HG03066 (cell line): ENCODE data around the gene ZNF598.

Experiments
- ATAC-seq: cut with Tn5 transposase; IDR thresholded peaks from one replicate; pipeline ENCODE4 v1.9.1; 2021; ENCODE audit warnings: low read depth; ENCODE audit not compliant: unreplicated experiment

ZNF598 gene

GRCh38 chr16:2009791-2010510 is at the start of gene ZNF598:
Gene ZNF598 (minus strand): TSS chr16:2009821.
- ATAC-seq, result peak; percentile 75

- no peak for ATAC-seq
Measured at GRCh38 chr16:2058872-2059271, 49.3 kb upstream of the ZNF598 start.

GRCh38 chr16:2058420-2058819 is 48.8 kb upstream of the ZNF598 start:
- no peak for ATAC-seq

GRCh38 chr16:2057438-2057837 is 47.8 kb upstream of the ZNF598 start:
- ATAC-seq, result no peak

- no peak for ATAC-seq
Measured at GRCh38 chr16:2056681-2057407, 47.2 kb upstream of the ZNF598 start.

DNA sequence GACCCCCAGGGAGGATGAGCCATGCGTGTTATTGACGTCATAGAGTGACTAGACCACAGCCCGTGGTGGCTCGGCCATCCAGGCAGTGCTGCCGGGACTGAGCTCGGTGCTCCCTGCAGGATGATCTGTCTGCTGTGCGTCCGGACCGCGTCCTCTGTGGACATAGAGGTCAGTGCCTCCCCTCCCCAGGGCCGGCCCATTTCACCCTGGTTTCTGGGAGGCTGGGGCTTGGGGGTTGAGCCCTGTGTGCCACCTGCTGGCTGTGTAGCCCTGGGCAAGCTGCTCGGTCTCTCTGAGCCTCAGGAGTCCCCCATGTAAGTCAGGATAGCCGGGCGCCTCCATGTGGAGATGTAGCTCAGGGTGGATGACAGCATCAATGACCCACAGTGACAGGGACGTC is 46.5 kb upstream of the ZNF598 start:
- no peak for ATAC-seq

DNA sequence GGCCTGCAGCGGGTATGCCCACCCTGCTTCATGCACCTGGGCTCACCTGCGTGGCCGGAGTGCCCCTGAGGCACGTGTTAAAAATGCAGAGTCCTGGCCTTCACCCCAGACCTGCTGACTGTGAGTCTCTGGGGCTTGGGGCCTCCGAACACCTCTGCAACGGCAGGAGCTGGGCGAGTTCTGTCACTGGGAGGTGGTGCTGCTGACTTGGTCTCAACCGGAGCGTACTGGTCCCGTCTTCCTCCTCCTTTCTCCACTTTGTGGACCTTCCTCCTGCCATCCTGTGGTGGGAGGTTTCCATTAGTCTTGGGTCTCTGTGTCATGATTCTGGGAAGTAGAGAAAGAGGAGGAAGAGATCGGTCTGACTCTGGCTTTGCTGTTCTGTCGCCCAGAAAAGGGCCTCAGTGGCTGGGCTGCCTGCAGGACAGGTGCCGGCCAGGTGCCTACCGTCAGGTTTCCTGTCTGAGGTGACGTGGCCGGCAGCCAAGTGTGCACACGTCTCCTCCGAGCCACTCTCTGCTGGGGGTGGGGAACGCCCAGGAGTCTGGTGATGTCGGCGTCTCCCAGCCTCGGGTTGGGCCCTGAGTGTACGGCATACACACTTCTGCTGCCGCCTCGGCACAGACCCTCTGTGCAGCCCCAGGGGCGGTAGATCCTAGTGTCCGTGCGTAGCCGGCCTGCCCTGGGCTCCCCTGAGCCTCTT is 45.1 kb upstream of the ZNF598 start:
- ATAC-seq, result no peak

GRCh38 chr16:2053897-2054296 is 44.3 kb upstream of the ZNF598 start:
- no peak for ATAC-seq

GRCh38 chr16:2053211-2053610 is 43.6 kb upstream of the ZNF598 start:
- ATAC-seq, result no peak

GRCh38 chr16:2048116-2048543 is 38.5 kb upstream of the ZNF598 start:
- peak; percentile 12 for ATAC-seq

GRCh38 chr16:2047330-2048115 is 37.9 kb upstream of the ZNF598 start, which contains the start of the genes NTHL1 and TSC2:
Gene NTHL1 (minus strand): TSS chr16:2047834. CDS start chr16:2047823, 11 bp downstream.
Gene TSC2 (plus strand): TSS chr16:2047985. CDS start chr16:2048616, 631 bp downstream.
- peak; percentile 80 for ATAC-seq

GRCh38 chr16:2046893-2047329 is 37.3 kb upstream of the ZNF598 start:
- peak; percentile 14 for ATAC-seq

DNA sequence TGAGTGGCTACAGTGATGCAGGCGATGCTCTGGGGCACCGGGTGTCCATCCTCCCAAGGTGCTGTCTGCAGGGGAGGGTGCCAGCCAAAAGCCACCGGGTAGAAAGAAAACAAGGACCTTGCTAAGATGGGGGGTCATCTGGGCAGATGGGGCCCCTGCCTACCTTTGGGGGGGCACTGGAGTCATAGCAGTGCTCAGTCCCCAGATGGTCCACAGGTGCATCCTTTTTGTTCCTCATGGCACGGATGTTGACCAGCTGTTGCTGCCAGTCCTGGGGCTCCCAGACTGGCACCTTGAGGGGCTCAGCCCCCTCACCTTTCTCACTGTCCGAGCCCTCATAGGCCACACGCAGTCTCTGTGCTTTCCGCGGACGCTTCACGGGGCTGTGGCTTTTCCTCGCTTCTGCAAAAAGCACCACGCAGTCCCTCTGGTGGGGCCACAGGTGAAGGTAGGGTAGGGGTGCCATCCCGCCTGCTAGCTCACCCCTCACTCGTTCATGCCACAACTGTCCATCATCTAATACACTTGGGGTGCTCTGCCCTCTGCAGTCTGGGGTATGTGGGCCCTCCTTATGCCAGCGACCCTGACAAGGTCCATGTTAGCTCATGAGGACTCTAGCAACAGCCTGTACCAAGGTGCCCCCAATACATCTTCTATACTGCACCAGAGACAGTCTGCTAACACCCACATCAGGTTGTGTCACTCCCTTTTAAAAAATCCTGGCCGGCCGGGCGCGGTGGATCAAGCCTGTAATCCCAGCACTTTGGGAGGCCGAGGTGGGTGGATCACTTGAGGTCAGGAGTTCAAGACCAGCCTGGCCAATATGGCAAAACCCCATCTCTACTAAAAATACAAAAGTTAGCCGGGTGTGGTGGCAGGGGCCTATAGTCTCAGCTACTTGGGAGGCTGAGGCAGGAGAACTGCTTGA is 36.6 kb upstream of the ZNF598 start:
- ATAC-seq, result no peak

DNA sequence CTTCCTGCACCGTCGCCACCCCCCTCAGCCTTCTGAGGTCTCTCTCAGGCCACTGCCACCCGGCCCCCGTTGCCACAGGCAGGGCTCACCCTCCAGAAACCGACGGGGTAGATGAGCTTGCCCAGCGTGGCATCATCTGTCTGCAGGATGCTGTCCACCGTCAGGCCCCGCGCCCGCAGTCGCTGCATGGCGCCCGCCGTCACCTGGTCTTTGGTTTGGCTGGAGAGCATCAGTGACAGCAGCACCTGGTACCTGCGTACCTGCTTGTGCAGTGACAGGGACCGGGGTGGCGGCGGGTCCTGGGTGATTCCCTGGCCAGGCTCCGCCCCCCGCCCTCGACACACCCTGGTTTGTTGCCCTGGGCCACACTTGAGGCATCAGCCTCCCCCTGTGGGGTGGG is 34.9 kb upstream of the ZNF598 start:
- no peak for ATAC-seq

GRCh38 chr16:2043667-2044451 is 34.2 kb upstream of the ZNF598 start:
- ATAC-seq, result no peak

DNA sequence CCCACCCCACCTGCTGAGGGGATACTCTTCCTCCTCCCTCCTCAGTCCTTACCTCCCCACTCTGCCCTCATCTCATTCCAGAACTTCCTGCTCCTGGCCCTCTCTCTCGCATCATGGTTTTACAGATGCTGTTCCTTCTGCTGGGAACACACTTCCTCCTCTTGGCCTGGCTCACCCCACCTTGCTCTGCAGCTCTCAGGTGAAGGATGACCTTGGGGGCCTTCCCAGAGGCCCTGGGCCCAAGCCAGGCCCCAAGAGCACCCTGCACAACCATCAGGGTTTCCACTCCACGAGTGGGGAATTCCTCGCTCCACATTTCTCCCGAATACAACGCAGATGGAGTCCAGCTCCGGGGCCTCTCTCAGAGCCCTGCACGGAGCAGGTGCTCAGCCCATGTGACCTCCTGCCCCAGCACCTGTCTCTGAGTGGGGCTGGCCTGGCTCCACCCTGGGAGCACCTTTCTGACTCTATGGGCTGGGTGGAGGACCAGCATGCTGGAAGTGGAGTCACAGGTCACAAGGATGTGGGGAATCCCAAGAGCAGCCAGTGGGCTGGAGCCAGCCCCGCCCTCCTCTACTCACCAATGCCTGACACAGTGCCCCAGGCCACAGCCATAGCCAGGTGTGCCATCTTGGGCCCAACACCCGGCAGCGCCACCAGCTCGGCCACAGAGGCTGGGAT is 33.5 kb upstream of the ZNF598 start:
- ATAC-seq, result no peak

DNA sequence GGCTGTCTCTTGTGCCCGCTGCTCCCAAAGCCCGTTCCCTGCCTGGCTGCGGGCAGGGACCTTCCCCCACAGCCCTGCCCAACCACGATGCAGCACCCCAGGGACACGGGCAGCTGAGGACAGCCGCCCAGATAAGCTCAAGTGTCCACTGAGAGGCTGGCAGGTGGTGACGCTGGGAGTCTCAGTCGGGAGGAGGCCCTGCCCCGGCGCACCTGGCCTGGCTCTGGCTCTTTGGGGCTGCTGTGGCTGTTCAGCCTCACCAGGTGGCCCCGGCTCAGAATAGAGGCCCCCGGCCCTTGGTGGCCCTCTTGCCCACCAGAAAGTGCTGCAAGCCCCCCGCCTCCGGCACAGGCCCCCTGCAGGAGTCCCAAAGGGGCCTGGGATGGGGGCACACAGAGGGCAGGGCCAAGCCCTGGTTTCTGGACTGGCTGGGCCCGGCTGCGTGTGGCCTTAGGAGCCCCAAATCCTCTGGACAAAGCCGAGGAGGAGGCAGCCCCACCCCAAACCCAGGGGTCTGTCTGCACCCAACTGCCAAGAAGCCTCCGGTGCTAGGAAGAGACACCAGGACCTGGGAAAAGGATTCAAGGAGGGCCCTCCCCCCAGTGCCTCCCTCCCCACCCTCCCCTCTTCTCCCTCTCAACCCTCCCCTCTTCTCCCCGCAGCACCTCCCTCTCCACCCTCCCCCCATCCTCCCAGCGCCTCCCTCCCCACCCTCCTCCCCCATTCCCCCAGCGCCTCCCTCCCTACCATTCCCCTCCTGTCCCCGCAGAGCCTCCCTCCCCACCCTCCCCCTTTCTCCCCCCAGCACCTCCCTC is 32.8 kb upstream of the ZNF598 start:
- no peak for ATAC-seq
